ENCODE results near the gene AP4S1.

Gene AP4S1

GRCh38 chr14:31137214-31137889 lies 111.9 kb downstream of the AP4S1 start:
- no peak for DNase-seq (ENCODE audit: low read depth, low spot score)

DNA sequence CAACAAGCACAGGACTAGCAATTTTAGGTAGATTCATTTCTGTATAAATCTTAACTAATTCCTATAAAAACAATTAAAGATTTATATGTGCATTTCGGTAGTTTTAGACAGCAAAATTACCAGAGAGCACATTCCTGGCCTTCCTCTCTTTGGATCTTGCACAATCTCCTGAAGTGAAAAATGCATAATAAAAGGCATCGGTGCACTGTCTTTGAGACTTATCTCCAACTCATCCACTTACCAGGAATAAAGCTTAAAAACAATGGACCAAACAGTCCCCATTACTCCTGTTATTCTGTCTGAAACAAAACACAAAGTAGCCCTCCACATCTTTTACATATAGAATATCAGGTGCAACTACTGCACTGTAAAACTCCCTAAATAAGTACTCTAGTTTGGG lies 112.9 kb downstream of the AP4S1 start:
- DNase-seq (ENCODE audit: low read depth, low spot score) = no peak

- DNase-seq (ENCODE audit: low read depth, low spot score) = no peak
These were observed 113.9 kb downstream of the AP4S1 start for GRCh38 chr14:31139301-31139847.

DNA sequence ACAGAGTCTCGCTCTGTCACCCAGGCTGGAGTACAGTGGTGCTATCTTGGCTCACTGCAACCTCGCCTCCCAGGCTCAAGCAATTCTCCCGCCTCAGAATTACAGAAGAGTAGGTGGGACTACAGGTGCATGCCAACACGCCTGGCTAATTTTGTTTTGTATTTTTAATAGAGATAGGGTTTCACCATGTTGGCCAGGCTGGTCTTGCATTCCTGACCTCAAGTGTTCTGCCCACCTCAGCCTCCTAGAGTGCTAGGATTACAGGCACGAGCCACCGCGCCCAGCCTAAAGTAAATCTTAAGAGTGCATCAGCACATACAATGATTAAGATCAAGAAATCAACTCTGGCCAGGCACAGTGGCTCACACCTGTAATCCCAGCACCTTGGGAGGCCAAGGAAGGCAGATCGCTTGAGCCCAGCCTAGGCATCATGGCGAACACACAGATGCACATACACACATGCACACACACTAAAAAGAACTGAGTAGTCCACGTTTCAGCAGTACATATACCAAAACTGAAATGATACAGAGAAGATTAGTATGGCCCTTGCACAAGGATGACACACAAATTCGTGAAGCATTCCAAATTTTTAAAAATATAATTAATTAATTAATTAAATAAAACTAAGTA lies 117.1 kb downstream of the AP4S1 start:
- DNase-seq (ENCODE audit: low read depth, low spot score) = no peak
